B cell (primary cell): ENCODE results near the gene MFSD6. TPM values are rescaled to one million over a fixed set of nuclear protein-coding genes. Genes with fewer than 3 reads are reported as not detected.

ENCODE experiments used
- ATAC-seq: fragments of 200-7000 bp; cut with Tn5 transposase; one replicate; pipeline ENCODE4 v1.10.0; 2021; ENCODE audit warnings: low read depth, mild to moderate bottlenecking, moderate number of reproducible peaks, moderate library complexity
- CTCF ChIA-PET: fragments of 350-600 bp; sonication (Branson Sonifier 250); formaldehyde crosslinking; loops from one replicate; lab custom pipeline; 2021; ENCODE audit warnings: antibody characterized with exemption, inconsistent platforms; lab: Charles Lee
- POLR2A ChIA-PET: fragments of 350-600 bp; sonication (Branson Sonifier 250); formaldehyde crosslinking; loops from one replicate; lab custom pipeline; 2021; ENCODE audit warnings: antibody characterized with exemption; lab: Charles Lee
- DNase-seq: peaks from one replicate; pipeline ENCODE4 v3.0.0; 2013
- H2AFZ ChIP-seq: 2 replicates; pipeline ENCODE4 v1.6.1; 2012; ENCODE audit warnings: mild to moderate bottlenecking, low read depth, low read length; ENCODE audit not compliant: insufficient read depth, poor library complexity, severe bottlenecking
- H3K27ac ChIP-seq, 2 donors: 1 replicate in 1 of 2; 2 replicates in 1 of 2; pipeline ENCODE4 v1.5.1; 2012 to 2013; ENCODE audit warnings: low read length in 2 of 2, mild to moderate bottlenecking in 2 of 2, moderate library complexity in 1 of 2
- H3K27me3 ChIP-seq, 4 experiments: fragments of 200-600 bp in 1 of 4; sonication (generic) in 1 of 4; replicated peaks in 1 of 4; 1 replicate in 2 of 4; 2 replicates in 2 of 4; pipeline versions ENCODE4 v1.6.1 to v1.7.0; 2013 to 2016; ENCODE audit warnings: low read length in 3 of 4, mild to moderate bottlenecking in 2 of 4, mixed read lengths in 1 of 4, moderate library complexity in 1 of 4; ENCODE audit not compliant: insufficient read depth in 4 of 4, control insufficient read depth in 3 of 4; ENCODE audit errors: control extremely low read depth in 1 of 4
- H3K36me3 ChIP-seq, 2 experiments: replicated peaks in 1 of 2; 1 replicate in 1 of 2; 2 replicates in 1 of 2; pipeline versions ENCODE4 v1.6.1 to v1.7.1; 2013; ENCODE audit warnings: low read length in 1 of 2; ENCODE audit not compliant: insufficient read depth in 2 of 2, control insufficient read depth in 1 of 2; ENCODE audit errors: control extremely low read depth in 1 of 2, extremely low read depth in 1 of 2
- H3K4me1 ChIP-seq, 2 donors: fragments of 200-600 bp in 1 of 2; sonication (generic) in 1 of 2; 1 replicate in 1 of 2; 2 replicates in 1 of 2; pipeline versions ENCODE4 v1.5.1 to v1.6.1; 2013 to 2017; ENCODE audit warnings: low read length in 2 of 2; ENCODE audit not compliant: control insufficient read depth in 2 of 2, insufficient read depth in 2 of 2
- H3K4me2 ChIP-seq: replicated peaks from 2 replicates; pipeline ENCODE3; 2012; ENCODE audit warnings: mild to moderate bottlenecking, low read depth, low read length; ENCODE audit not compliant: poor library complexity, severe bottlenecking
- H3K4me3 ChIP-seq, 5 experiments: fragments of 200-600 bp in 1 of 5; sonication (generic) in 1 of 5; 1 replicate in 3 of 5; 2 replicates in 2 of 5; pipeline versions ENCODE4 v1.5.1 to v1.7.0; 2011 to 2016; ENCODE audit warnings: low read length in 4 of 5, mild to moderate bottlenecking in 4 of 5, low read depth in 2 of 5, control low read depth in 1 of 5, moderate library complexity in 1 of 5; ENCODE audit not compliant: insufficient read depth in 1 of 5; ENCODE audit errors: control extremely low read depth in 1 of 5, extremely low read depth in 1 of 5
- H3K79me2 ChIP-seq: fragments of 200-600 bp; sonication (generic); one replicate; pipeline ENCODE4 v1.6.0; 2016; ENCODE audit warnings: low read length; ENCODE audit not compliant: control insufficient read depth, insufficient read depth
- H3K9ac ChIP-seq: fragments of 200-600 bp; sonication (generic); 2 replicates; pipeline ENCODE4 v1.6.1; 2017; ENCODE audit warnings: mild to moderate bottlenecking, low read length, moderate library complexity
- H3K9me3 ChIP-seq, 3 donors: one replicate each; pipeline versions ENCODE4 v1.6.1 to v1.7.1; 2013; ENCODE audit warnings: low read length in 2 of 3; ENCODE audit not compliant: control insufficient read depth in 2 of 3, insufficient read depth in 1 of 3; ENCODE audit errors: control extremely low read depth in 1 of 3
- H4K20me1 ChIP-seq: 2 replicates; pipeline ENCODE4 v1.6.0; 2012; ENCODE audit warnings: mild to moderate bottlenecking, low read length; ENCODE audit not compliant: insufficient read depth, control insufficient read depth, poor library complexity, severe bottlenecking
- H3K27ac Mint-ChIP-seq: one replicate; pipeline ENCODE4 v1.8.0; 2021; ENCODE audit warnings: mixed read lengths
- H3K27me3 Mint-ChIP-seq: one replicate; pipeline ENCODE4 v1.8.0; 2021; ENCODE audit warnings: mixed read lengths
- H3K4me1 Mint-ChIP-seq: one replicate; pipeline ENCODE4 v1.8.0; 2021; ENCODE audit warnings: mixed read lengths
- H3K4me3 Mint-ChIP-seq: one replicate; pipeline ENCODE4 v1.8.0; 2021; ENCODE audit warnings: mixed read lengths
- H3K9me3 Mint-ChIP-seq: one replicate; pipeline ENCODE4 v1.8.0; 2022; ENCODE audit warnings: mixed read lengths; ENCODE audit not compliant: insufficient read depth
- CTCF ChIP-seq: fragments of 200-600 bp; IDR thresholded peaks from one replicate; pipeline ENCODE4 v1.8.0; 2022; ENCODE audit warnings: antibody characterized with exemption, mild to moderate bottlenecking
- EZH2 ChIP-seq: IDR thresholded peaks from 2 replicates; pipeline ENCODE4 v1.6.1; 2012; ENCODE audit warnings: borderline replicate concordance, low read depth, mild to moderate bottlenecking, moderate library complexity, low read length; ENCODE audit not compliant: insufficient read depth, poor library complexity, severe bottlenecking
- WGBS: methylation state at CpG from one replicate; pipeline ENCODE4 v1.1.5; 2013; ENCODE audit warnings: missing lambda C conversion rate; ENCODE audit not compliant: insufficient coverage; 5-methylcytosine and 5-hydroxymethylcytosine counted together
- intact Hi-C: fragments of 100-400 bp; cut with micrococcal nuclease; formaldehyde crosslinking; loops from one replicate; pipeline ENCODE4 v1.10.0; 2022
- polyA plus RNA-seq: library from polyadenylated mRNA; depleted of rRNA; stranded (reverse); fragments of >200 nt; gene quantifications from 2 replicates; pipeline ENCODE4 v1.2.3, GENCODE V29; 2012
- total RNA-seq, 2 donors: library from RNA; stranded (reverse); fragments of 120-200 nt in 1 of 2; gene quantifications; 1 replicate in 1 of 2; 2 replicates in 1 of 2; pipeline versions ENCODE4 v1.2.3 to v1.2.4, GENCODE V29; 2013 to 2022

Gene MFSD6
- total and polyA plus RNA-seq, 2 donors (not counting 1 experiment from before 2014, with no cell fraction given): 13.5 to 33.8 TPM

- Histone ChIP-seq H3K27ac (no peak overlapping the region), H4K20me1 (peaks cover 5% of the 10 kb centered on the region), H3K4me3 (no peak overlapping the region), H3K79me2 (peaks cover 20% of the 10 kb centered on the region), H3K9ac (no peak overlapping the region), H3K9me3 (no peaks in the 10 kb centered on the region), H3K27me3 (no peaks in the 10 kb centered on the region), H3K36me3 (peaks cover 4 to 13% of the 10 kb centered on the region in 2 experiments), H3K4me2 (peak overlapping the region; percentile 19), H3K4me1 (peaks cover 7 to 28% of the 10 kb centered on the region in 2 donors), H2AFZ (no peak overlapping the region)
- Mint-ChIP-seq H3K27ac (no peak overlapping the region), H3K27me3 (no peaks in the 10 kb centered on the region), H3K4me3 (no peak overlapping the region), H3K9me3 (no peaks in the 10 kb centered on the region), H3K4me1 (peaks cover 55% of the 10 kb centered on the region)
- CTCF ChIA-PET: no interaction called here
- TF ChIP-seq CTCF (no peak), EZH2 (no peak)
- intact Hi-C loops: no loop called here
- ATAC-seq (no peak), DNase-seq (no peak)
- POLR2A ChIA-PET: no interaction called here
- WGBS: no CpG with 5 or more reads among the region's 4 CpGs
These were observed 60.8 kb downstream of the MFSD6 start for GRCh38 chr2:190468814-190469569.

- no peaks in the 10 kb centered on the region for H3K27me3 ChIP-seq
- CTCF ChIA-PET: interaction anchor here (0.8 kb wide), 1 partner anchor 12 kb away, joined by 4 read pairs; no protein-coding TSS in a partner anchor
- H3K4me1 Mint-ChIP-seq: peaks cover 48% of the 10 kb centered on the region
- POLR2A ChIA-PET: no interaction called here
- H3K27ac ChIP-seq: no peak overlapping the region
- no peak for ATAC-seq
- H2AFZ ChIP-seq: no peak overlapping the region
- peaks cover 12% of the 10 kb centered on the region for H3K79me2 ChIP-seq
- H3K9me3 Mint-ChIP-seq: no peaks in the 10 kb centered on the region
- H3K4me3 ChIP-seq: no peak overlapping the region
- H3K27me3 Mint-ChIP-seq: no peaks in the 10 kb centered on the region
- H3K4me1 ChIP-seq: peaks cover under 1 to 22% of the 10 kb centered on the region in 2 donors
- H3K36me3 ChIP-seq: peaks cover 4 to 13% of the 10 kb centered on the region in 2 experiments
- H4K20me1 ChIP-seq: no peaks in the 10 kb centered on the region
- DNase-seq: no peak
- H3K4me3 Mint-ChIP-seq: no peak overlapping the region
- no peak overlapping the region for H3K4me2 ChIP-seq
- no peak overlapping the region for H3K27ac Mint-ChIP-seq
- no peaks in the 10 kb centered on the region for H3K9me3 ChIP-seq
- no peak for TF ChIP-seq EZH2
- TF ChIP-seq CTCF: no peak
- H3K9ac ChIP-seq: no peak overlapping the region
- no CpG with 5 or more reads among the region's 2 CpGs for WGBS
- intact Hi-C loops: no loop called here
These were observed 61.6 kb downstream of the MFSD6 start for GRCh38 chr2:190469771-190470170.
